Suprapubic skin (tissue), 4 donors: ENCODE data around the gene FAM72A. TPM values are rescaled to one million over a fixed set of nuclear protein-coding genes. Genes with fewer than 3 reads are reported as not detected.

ENCODE experiments used
- DNase-seq, 2 donors: peaks; one replicate each; pipeline ENCODE4 v3.0.0-alpha.2; 2019; ENCODE audit warnings: low spot score in 2 of 2
- H3K27ac ChIP-seq: fragments of 200-600 bp; sonication (generic); one replicate; pipeline ENCODE4 v1.5.1; 2019
- H3K27me3 ChIP-seq: fragments of 200-600 bp; sonication (generic); one replicate; pipeline ENCODE4 v1.5.1; 2019
- H3K36me3 ChIP-seq: fragments of 200-600 bp; sonication (generic); one replicate; pipeline ENCODE4 v1.5.1; 2019
- H3K4me1 ChIP-seq: fragments of 200-600 bp; sonication (generic); one replicate; pipeline ENCODE4 v1.5.1; 2019
- H3K4me3 ChIP-seq: fragments of 200-600 bp; sonication (generic); one replicate; pipeline ENCODE4 v1.5.1; 2019; ENCODE audit warnings: mild to moderate bottlenecking
- H3K9me3 ChIP-seq: fragments of 200-600 bp; sonication (generic); one replicate; pipeline ENCODE4 v1.5.1; 2019
- EP300 ChIP-seq: sonication (generic); formaldehyde crosslinking; IDR thresholded peaks from one replicate; pipeline ENCODE4 v1.6.1; 2017; ENCODE audit warnings: antibody characterized with exemption
- POLR2A ChIP-seq, 2 donors: fragments of 450-650 bp; IDR thresholded peaks; one replicate each; pipeline ENCODE4 v1.6.1; 2017; ENCODE audit warnings: antibody characterized with exemption in 2 of 2, mild to moderate bottlenecking in 2 of 2, moderate library complexity in 2 of 2
- POLR2AphosphoS5 ChIP-seq, 3 donors: sonication (generic); formaldehyde crosslinking; IDR thresholded peaks; one replicate each; pipeline ENCODE4 v1.6.1; 2017; ENCODE audit warnings: antibody characterized with exemption in 3 of 3
- WGBS: methylation state at CpG from one replicate; pipeline ENCODE4 v1.1.5; 2018; 5-methylcytosine and 5-hydroxymethylcytosine counted together
- total RNA-seq, 4 donors: library from RNA; depleted of rRNA; stranded (reverse); fragments of >200 nt; gene quantifications; one replicate each; pipeline ENCODE4 v1.1.0, GENCODE V29; 2016
- TF ChIP-seq, protein P1 (sequence below), 2 donors: fragments of 200-600 bp in 1 of 2; fragments of 450-650 bp in 1 of 2; sonication (generic) in 1 of 2; IDR thresholded peaks; one replicate each; pipeline ENCODE4 v1.5.1; 2016 to 2019; ENCODE audit warnings: antibody characterized with exemption in 2 of 2, mild to moderate bottlenecking in 1 of 2, moderate library complexity in 1 of 2

Gene FAM72A
- total RNA-seq, 4 donors from 2014 or later: 2.2 to 4.7 (median 3.3) TPM

DNA sequence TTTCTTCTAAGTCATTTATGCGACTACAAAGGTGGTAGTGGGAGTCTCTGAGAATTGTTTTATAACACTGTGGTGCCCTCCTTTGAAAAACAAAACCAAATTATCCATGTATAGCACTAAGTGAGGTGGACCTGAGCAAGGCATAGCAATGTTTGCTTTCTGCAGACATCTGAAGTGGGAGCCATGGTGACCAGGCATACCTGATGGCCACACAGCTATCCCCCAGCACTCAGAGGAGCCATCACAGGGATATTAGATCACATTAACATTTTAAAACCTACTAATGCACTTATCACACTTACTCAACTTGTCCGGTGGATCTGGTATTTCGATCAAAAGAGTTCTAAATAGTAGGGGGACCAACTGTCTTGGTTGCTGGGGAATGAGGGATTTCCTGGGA is 60.6 kb downstream of the FAM72A start:
- TF ChIP-seq POLR2A (IDR thresholded peaks at IDR 0.05): no peak
- no peak for TF ChIP-seq POLR2AphosphoS5 (IDR thresholded peaks at IDR 0.05)
- TF ChIP-seq EP300: no peak
- TF ChIP-seq, protein P1, sequence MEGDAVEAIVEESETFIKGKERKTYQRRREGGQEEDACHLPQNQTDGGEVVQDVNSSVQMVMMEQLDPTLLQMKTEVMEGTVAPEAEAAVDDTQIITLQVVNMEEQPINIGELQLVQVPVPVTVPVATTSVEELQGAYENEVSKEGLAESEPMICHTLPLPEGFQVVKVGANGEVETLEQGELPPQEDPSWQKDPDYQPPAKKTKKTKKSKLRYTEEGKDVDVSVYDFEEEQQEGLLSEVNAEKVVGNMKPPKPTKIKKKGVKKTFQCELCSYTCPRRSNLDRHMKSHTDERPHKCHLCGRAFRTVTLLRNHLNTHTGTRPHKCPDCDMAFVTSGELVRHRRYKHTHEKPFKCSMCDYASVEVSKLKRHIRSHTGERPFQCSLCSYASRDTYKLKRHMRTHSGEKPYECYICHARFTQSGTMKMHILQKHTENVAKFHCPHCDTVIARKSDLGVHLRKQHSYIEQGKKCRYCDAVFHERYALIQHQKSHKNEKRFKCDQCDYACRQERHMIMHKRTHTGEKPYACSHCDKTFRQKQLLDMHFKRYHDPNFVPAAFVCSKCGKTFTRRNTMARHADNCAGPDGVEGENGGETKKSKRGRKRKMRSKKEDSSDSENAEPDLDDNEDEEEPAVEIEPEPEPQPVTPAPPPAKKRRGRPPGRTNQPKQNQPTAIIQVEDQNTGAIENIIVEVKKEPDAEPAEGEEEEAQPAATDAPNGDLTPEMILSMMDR (IDR thresholded peaks at IDR 0.05): no peak
- Histone ChIP-seq H3K27me3 (peaks cover 19% of the 10 kb centered on the region), H3K27ac (no peak overlapping the region), H3K4me1 (no peaks in the 10 kb centered on the region), H3K4me3 (no peak overlapping the region), H3K36me3 (no peaks in the 10 kb centered on the region), H3K9me3 (no peaks in the 10 kb centered on the region)
- no peak for DNase-seq
- WGBS: 89% methylated on average over 3 of the region's 3 CpGs

DNA sequence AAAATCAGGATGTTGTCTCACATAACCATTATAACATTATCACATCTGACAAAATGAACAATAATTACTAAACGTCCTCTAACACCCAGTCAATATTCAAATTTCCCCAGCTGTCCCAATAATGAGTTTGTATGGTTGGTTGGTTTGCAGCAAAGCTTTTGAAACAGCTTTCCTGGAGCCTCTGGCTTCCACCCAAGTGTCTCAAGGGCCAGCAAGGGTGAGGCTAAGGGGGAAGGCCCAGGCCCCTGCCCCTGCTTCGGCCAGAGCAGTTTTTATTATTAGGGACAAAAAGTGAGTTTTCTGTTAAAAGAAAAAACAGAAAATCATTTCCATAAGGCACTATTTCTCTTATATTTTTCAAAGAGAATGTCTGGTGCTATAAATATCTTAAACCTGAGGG is 66.4 kb downstream of the FAM72A start:
- TF ChIP-seq, protein P1 (IDR thresholded peaks at IDR 0.05): no peak
- TF ChIP-seq EP300 (no peak), POLR2AphosphoS5 (IDR thresholded peaks at IDR 0.05) (no peak), POLR2A (IDR thresholded peaks at IDR 0.05) (no peak)
- Histone ChIP-seq H3K4me3 (no peak overlapping the region), H3K27ac (no peak overlapping the region), H3K4me1 (no peaks in the 10 kb centered on the region), H3K36me3 (no peaks in the 10 kb centered on the region), H3K27me3 (peaks cover 5% of the 10 kb centered on the region), H3K9me3 (no peaks in the 10 kb centered on the region)
- WGBS: 64% methylated on average over 2 of the region's 2 CpGs
- DNase-seq: no peak

Other genes with a start within 250 kb of the FAM72A start
- gene RAB7B, start 199.4 kb downstream of the FAM72A start, total RNA-seq: 10 to 100 TPM; 21.6 to 55.5 (median 26.8) TPM
- gene CTSE, start 178.9 kb downstream of the FAM72A start, total RNA-seq: not detected
- 1 to 10 TPM in 3 of 4 donors, not detected in 1; 1.2 to 2.8 (median 1.2) TPM for gene RHEX, start 149.7 kb downstream of the FAM72A start, total RNA-seq
- not detected for gene AVPR1B, start 85.5 kb downstream of the FAM72A start, total RNA-seq
- gene SRGAP2, start 702 bp upstream of the FAM72A start, total RNA-seq: 100 to 1,000 TPM in 3 of 4 donors, 10 to 100 TPM in 1; 80.1 to 178 (median 116) TPM